Measurements from ENCODE around the gene MXI1. TPM values are rescaled to one million over a fixed set of nuclear protein-coding genes. Genes with fewer than 3 reads are reported as not detected.

The MXI1 gene
- polyA plus RNA-seq, 1 donor from 2014 or later: 13.9 TPM

DNA sequence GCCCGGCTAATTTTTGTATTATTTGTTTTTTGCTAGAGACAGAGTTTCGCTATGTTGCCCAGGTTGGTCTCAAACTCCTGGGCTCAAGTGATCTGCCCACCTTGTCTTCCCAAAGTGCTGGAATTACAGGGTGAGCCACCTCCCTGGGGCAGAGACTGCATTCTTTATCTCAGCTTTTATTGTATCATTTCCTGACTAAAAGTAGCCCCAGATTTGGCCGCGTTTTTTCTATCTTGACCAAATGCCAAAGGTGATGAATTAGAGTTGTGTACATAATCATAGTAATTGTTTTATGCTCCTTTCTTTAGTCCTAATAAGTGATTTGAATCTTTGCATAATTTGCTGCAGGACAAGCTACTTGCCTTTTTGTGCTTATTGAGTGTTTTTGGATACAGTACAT, 100.4 kb downstream of the MXI1 start:
- Mint-ChIP-seq H3K9me3 (peaks cover 0 to 3% (median 1%) of the 10 kb centered on the region in 3 donors), H3K36me3 (no peaks in the 10 kb centered on the region), H3K27ac (no peak overlapping the region), H3K4me3 (peak overlapping the region in 1 of 4 donors; percentile 41), H3K4me1 (peaks cover 14 to 26% (median 16%) of the 10 kb centered on the region in 3 donors), H3K27me3 (no peaks in the 10 kb centered on the region)

DNA sequence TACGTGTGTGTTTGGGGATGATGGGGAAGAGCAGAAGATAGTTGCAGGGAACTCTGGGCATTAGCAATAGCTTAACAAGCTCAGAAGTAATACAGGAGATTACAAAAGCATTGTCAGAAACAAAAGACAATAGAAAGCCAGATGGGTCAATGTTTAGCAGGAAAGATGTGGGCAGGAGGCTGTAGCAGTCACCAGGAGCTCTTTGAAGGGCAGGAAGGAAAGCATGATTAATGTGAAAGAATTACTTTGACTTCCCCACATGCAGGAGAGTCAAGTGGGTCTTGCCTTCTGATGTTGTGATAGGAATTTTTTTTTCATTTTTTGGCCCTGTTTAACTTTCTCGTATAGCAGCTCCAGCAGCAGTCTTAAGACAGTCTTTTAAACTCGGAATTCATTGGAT, 103.3 kb downstream of the MXI1 start:
- Mint-ChIP-seq H3K4me3 (no peak overlapping the region), H3K36me3 (no peaks in the 10 kb centered on the region), H3K9me3 (peaks cover 0 to 1% (median 0%) of the 10 kb centered on the region in 3 donors), H3K27me3 (no peaks in the 10 kb centered on the region), H3K27ac (no peak overlapping the region), H3K4me1 (peaks cover 4 to 5% (median 4%) of the 10 kb centered on the region in 3 donors)

DNA sequence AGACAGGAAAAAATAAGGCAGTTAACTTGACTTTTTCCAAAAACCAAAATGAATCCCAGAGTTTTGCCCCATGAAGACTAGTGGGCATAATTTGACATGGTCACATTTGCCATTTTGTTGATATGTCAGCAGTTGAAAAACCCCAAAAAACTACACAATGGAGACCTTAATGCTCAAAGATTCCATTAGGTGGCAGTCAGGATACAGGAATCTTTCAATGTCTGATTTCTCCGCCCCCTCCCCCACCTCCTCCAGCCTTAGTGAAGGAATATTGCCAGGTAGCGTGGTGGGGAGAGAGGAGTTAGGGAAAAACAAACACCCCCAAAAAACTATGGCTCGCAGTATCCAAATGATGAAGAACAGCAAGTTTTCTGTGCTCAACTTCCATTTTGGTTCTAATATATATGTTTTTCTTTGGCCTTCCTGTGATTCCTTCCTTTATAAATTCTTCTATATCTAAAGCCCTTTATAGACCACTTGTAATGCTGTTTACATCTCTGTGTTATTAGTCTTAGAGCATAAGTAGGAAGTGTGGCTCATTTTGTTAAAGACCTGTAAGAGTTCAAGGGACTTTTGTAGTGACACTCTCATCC, 104.0 kb downstream of the MXI1 start:
- no peaks in the 10 kb centered on the region for H3K36me3 Mint-ChIP-seq
- no peak overlapping the region for H3K4me3 Mint-ChIP-seq
- H3K4me1 Mint-ChIP-seq: no peaks in the 10 kb centered on the region
- no peaks in the 10 kb centered on the region for H3K27me3 Mint-ChIP-seq
- H3K27ac Mint-ChIP-seq: no peak overlapping the region
- H3K9me3 Mint-ChIP-seq: no peaks in the 10 kb centered on the region

DNA sequence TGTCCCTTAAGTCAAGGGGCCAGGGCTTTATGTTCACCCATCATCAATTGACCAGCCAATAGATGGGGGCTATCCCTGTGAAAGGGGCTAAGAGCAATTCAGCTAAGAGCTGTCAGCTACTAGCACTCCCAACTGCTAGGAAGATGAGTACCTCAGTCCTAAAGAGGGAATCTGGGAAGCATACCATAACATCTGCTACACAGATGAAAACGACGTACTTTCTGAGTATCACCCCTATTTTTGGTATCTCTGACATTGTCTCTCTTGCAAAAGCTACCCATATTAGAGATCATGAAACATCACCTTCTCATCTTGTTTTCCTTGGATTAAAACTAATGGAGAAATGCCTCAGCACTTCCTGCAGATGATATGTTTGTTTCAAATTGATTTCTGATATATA, 104.8 kb downstream of the MXI1 start:
- Mint-ChIP-seq H3K9me3 (no peaks in the 10 kb centered on the region), H3K27ac (no peak overlapping the region), H3K36me3 (no peaks in the 10 kb centered on the region), H3K4me3 (no peak overlapping the region), H3K27me3 (no peaks in the 10 kb centered on the region), H3K4me1 (no peaks in the 10 kb centered on the region)

DNA sequence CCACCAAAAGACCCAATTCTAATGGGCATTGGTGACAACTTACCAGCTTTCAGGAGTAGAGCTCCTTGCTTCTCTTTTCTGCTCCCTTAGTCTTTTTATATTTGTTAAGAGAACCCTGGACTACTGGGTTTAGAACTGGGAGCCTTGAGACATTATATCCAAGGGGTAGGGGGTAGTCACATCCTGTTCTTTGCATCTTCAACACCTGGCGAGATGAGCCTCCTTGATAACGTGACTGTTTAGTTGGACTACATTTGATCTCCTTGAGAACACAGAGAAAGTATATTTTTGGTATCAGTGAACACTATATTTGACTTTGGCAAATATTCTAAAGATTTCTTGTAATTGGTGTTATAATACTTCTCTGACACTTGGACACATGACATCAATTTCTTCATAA, 106.3 kb downstream of the MXI1 start:
- H3K9me3 Mint-ChIP-seq: no peaks in the 10 kb centered on the region
- no peaks in the 10 kb centered on the region for H3K27me3 Mint-ChIP-seq
- H3K36me3 Mint-ChIP-seq: no peaks in the 10 kb centered on the region
- H3K27ac Mint-ChIP-seq: no peak overlapping the region
- H3K4me3 Mint-ChIP-seq: no peak overlapping the region
- no peaks in the 10 kb centered on the region for H3K4me1 Mint-ChIP-seq

DNA sequence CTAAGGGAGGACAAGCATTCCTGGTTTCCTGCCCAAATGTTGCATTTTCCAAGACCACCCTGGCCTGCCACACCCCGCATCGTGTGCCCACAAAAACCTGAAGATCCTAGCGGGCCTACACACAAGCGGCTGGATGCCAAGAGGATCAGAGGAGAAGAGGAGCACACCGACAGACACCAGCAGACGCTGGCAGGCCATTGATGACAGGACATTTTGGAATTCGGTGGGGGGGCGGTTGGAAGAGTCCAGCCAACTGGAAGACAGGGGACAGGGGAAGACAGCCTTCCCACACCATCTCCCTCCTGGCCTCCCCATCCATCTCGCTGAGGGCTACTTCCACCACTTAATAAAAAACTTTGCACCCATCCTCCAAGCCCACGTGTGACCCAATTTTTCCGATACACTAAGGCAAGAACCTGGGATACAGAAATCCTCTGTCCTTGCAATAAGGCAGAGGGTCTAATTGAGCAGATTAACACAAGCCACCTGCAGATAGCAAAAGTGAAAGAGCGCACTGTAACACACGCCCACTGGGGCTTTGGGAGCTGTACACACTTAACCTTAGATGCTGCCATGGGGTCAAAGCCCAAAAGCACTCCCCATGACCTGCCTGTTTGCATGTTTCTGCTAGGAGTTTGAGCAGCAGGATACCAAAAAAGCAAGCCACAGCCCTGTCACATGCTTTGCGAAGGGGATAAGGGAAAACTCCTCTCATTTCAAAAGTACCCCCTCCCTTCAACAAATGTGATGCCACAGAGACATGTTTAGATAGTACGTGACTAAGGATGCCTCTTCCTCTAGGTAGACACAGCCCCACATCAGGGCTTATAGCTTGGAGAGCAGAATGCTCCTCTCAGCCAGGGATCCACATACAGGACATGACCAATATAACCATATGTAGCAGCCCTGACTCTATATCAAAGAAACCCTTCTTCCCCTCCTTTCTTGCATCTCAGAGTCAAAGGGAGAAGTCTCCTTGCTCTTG, 110.8 kb downstream of the MXI1 start:
- Mint-ChIP-seq H3K27me3 (no peaks in the 10 kb centered on the region), H3K4me1 (no peaks in the 10 kb centered on the region), H3K27ac (no peak overlapping the region), H3K4me3 (no peak overlapping the region), H3K36me3 (peaks cover 2% of the 10 kb centered on the region), H3K9me3 (peaks cover 0 to 4% (median 2%) of the 10 kb centered on the region in 3 donors)

DNA sequence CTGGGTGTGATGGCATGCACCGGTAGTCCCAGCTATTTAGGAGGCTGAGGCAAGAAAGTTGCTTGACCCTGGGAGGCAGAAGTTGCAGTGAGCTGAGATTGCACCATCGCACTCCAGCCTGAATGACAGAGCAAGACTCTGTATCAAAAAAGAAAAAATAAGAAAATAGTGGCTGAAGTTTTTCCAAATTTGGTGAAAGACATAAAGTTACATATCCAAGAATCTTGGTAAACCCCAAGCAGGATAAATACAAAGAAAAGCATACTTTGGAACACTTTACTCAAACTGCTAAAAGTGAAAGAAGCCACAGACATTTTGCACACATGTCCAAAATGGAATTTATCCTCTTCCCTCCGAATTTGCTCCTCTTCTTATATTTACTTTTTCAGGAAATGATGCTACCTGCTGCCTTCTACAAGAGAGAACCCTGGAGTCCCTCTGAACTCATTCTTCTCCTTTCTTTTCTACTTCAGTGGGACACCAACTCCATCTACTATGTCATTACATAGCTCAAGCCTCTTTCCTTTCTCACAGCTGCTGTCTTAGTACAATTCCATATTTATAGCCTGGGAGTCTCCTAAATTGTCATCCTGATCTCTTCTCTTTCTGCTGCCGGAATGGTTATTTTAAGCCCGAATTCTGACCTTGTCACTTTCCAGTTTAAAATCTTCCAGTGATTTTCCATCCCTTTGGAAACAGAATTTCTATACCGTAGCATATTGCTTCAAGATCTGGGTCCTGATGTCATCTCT, 114.6 kb downstream of the MXI1 start:
- H3K27ac Mint-ChIP-seq: peak overlapping the region in 1 of 3 donors; percentile 32
- peaks cover 10 to 18% (median 10%) of the 10 kb centered on the region in 3 donors for H3K4me1 Mint-ChIP-seq
- peaks cover 0 to 4% (median 2%) of the 10 kb centered on the region in 3 donors for H3K9me3 Mint-ChIP-seq
- peaks cover 5% of the 10 kb centered on the region for H3K36me3 Mint-ChIP-seq
- H3K4me3 Mint-ChIP-seq: no peak overlapping the region
- no peaks in the 10 kb centered on the region for H3K27me3 Mint-ChIP-seq

DNA sequence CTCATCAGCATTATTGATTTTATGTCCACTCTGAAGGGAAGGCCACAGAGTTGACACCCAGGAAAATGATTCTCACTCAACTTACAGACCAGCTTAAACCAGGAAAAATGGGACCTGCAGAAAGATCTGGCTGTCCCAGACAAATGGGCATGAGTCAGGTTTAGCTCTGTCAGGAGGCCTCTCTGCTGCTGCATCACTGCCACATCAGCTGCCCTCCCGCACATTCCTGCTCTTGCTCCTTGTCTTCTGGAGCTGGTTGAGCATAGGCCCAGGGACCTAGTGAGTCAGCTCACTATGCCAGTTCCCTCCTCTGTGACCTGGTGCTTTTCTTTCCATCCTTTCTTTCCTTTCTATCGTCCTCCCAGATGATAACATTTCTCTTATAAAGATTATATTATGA, 116.1 kb downstream of the MXI1 start:
- Mint-ChIP-seq H3K27me3 (no peaks in the 10 kb centered on the region), H3K4me3 (no peak overlapping the region), H3K27ac (no peak overlapping the region), H3K36me3 (peaks cover 5% of the 10 kb centered on the region), H3K9me3 (peaks cover 0 to 4% (median 2%) of the 10 kb centered on the region in 3 donors), H3K4me1 (peaks cover 10 to 21% (median 10%) of the 10 kb centered on the region in 3 donors)

DNA sequence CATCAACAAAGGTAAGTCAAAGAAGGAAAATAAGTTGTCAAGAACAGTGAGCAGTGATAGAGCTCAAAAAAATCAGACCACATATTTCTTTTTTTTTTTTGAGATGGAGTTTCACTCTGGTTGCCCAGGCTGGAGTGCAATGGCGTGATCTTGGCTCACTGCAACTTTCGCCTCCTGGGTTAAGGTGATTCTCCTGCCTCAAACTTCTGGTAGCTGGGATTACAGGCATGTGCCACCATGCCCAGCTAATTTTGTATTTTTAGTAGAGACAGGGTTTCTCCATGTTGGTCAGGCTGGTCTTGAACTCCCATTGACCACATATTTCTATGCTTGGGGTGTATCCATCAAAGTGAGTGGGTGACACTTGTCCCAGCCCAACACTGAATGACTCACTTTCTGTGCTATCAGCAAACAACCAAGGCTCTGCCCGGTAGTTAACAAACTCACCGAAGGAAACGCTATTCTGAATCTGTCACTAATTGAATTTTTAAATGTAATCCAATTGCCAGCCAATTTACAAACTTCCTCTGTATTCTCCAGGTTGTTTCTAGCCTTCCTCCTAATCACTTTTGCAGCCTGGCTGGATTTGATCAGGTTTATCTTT, 116.9 kb downstream of the MXI1 start:
- H3K27ac Mint-ChIP-seq: peak overlapping the region in 1 of 3 donors; percentile 27
- H3K4me1 Mint-ChIP-seq: peaks cover 10 to 21% (median 10%) of the 10 kb centered on the region in 3 donors
- peaks cover 5% of the 10 kb centered on the region for H3K36me3 Mint-ChIP-seq
- no peak overlapping the region for H3K4me3 Mint-ChIP-seq
- H3K9me3 Mint-ChIP-seq: peaks cover 0 to 7% (median 2%) of the 10 kb centered on the region in 3 donors
- no peaks in the 10 kb centered on the region for H3K27me3 Mint-ChIP-seq

DNA sequence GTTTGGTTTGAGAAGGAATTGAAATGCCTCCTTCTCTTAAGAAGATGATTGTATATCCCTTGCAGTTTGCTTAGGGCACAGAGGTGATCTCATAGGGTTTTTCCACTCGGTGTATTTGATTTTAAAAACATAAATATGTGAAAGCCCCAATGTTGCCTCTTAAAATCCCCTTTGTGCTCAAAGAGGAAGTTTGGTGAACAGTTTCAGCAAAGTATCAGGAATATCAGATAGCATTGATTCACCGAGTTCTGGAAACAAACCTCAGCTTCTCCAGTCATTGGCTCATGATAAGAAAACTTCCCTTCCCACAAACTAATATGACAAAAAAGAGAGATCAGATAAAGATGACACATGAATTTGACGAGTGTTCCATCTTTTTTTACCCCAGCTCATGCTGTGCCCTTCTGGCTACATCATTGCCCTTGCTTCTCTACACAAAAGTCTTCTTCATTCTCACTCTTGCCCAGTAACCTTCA, 117.4 kb downstream of the MXI1 start:
- H3K4me1 Mint-ChIP-seq: peaks cover 10 to 21% (median 10%) of the 10 kb centered on the region in 3 donors
- H3K9me3 Mint-ChIP-seq: peaks cover 0 to 7% (median 4%) of the 10 kb centered on the region in 3 donors
- H3K27ac Mint-ChIP-seq: peak overlapping the region in 1 of 3 donors; percentile 27
- H3K27me3 Mint-ChIP-seq: no peaks in the 10 kb centered on the region
- peaks cover 5% of the 10 kb centered on the region for H3K36me3 Mint-ChIP-seq
- no peak overlapping the region for H3K4me3 Mint-ChIP-seq

DNA sequence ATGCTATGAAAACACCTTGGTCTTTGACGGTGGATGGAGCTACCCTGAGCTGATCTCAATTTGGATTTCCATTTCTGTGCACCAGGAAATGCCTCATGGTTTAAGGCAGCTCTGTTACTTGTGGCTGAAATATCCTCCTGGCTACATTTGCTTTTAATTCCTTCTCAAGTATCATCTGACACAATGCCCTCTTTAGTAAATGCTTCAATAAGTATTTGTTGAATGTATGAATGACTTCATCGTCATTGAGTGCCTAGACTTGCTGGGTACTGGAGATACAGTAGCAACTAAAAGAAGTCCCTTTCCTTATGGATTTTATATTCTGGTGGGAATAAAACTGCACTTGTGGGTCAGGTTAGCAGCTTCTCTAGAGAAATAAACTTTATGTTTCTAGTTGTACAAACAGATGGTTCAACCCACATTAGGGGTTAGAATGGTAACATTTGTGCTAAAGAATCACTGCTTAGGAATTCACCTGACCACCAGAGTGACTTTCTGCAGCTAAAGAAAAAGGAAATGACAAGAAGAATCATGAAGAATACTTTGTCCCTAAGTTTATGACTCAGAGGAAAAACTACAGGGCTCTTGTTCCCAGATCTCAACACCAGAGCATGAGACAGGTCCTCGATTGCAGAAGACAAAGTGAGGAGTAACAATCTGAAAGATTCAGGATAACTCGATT, 119.1 kb downstream of the MXI1 start:
- Mint-ChIP-seq H3K9me3 (peaks cover 3 to 11% (median 5%) of the 10 kb centered on the region in 3 donors), H3K4me1 (peaks cover 10 to 21% (median 10%) of the 10 kb centered on the region in 3 donors), H3K27me3 (peaks cover 3% of the 10 kb centered on the region), H3K4me3 (no peak overlapping the region), H3K36me3 (peaks cover 5% of the 10 kb centered on the region), H3K27ac (no peak overlapping the region)

DNA sequence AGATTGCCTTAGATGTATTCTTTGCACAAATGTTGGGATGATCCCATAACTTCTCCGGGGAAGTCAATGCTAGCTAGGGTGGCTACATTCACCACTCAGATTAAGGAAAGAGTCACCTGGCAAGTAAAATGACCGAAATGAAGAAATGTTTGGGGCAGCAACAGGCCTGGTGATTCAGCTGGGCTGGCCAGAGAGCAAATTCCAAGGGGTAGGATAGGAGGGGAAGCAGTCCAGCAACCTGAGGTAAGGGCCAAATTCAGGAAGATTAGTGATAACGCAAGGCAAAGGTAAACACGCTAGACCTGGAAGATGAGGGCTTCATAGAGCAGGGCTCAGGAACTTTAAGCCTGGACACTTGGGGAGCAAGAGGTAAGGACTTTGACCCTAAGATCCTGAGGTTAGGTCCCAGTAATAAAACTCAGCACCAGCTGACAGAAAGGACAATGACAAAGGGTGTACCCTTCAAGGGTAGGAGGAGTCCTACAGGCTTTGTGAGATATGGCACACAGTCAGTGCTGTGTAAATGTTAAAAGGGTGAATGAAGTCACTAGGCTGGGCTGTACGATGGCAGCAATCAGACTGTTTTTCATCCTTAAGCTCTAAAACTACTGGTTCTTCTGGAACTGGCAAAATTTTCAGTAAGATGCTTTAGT, 120.0 kb downstream of the MXI1 start:
- Mint-ChIP-seq H3K4me3 (no peak overlapping the region), H3K4me1 (peaks cover 10 to 21% (median 10%) of the 10 kb centered on the region in 3 donors), H3K27me3 (peaks cover 3% of the 10 kb centered on the region), H3K27ac (no peak overlapping the region), H3K9me3 (peaks cover 3 to 13% (median 5%) of the 10 kb centered on the region in 3 donors), H3K36me3 (peaks cover 3% of the 10 kb centered on the region)

DNA sequence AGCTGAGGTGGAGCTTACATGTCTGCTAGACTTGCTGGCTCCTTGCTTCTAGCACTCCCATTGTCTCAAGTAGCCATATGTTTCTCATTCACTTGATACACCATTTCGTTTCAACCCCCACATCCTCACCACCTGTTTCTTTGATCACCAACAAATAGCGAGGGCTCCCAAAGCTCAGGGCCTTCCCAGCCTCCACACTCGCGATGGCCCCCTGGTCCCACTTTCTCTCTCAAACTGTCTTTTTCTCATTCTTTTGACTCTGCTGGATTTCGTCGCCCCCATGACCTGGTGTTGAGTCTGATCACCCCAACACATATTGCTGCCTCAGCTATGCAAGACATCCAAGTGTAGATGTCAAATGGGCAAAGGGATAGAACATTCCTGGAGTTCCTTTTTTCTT, 123.3 kb downstream of the MXI1 start:
- Mint-ChIP-seq H3K4me3 (no peak overlapping the region), H3K36me3 (no peaks in the 10 kb centered on the region), H3K27ac (no peak overlapping the region), H3K4me1 (peaks cover 0 to 13% (median 0%) of the 10 kb centered on the region in 3 donors), H3K27me3 (peaks cover 3% of the 10 kb centered on the region), H3K9me3 (peaks cover 3 to 14% (median 5%) of the 10 kb centered on the region in 3 donors)
